ENCODE data around the gene CALML4. TPM values are rescaled to one million over a fixed set of nuclear protein-coding genes. Genes with fewer than 3 reads are reported as not detected.
"Not testable (repeated sequence)": the region's sequence is repeated elsewhere in the genome, so short reads cannot be mapped to it uniquely, and the experiment has no call there.

CALML4 gene
- total RNA-seq, 1 donor from 2014 or later, result 0.90 TPM

GRCh38 chr15:68183616-68184315 lies 21.4 kb downstream of the CALML4 start:
- no peak for DNase-seq (ENCODE audit: low spot score)
- Mint-ChIP-seq H3K27ac (ENCODE audit: unreplicated experiment) (peak overlapping the region; percentile 60), H3K4me1 (ENCODE audit: low read depth) (peaks cover 39% of the 10 kb centered on the region)

GRCh38 chr15:68177742-68178141 lies 27.4 kb downstream of the CALML4 start:
- Mint-ChIP-seq H3K27ac (ENCODE audit: unreplicated experiment) (peak overlapping the region; percentile 18), H3K36me3 (ENCODE audit: low read depth) (peaks cover 18% of the 10 kb centered on the region), H3K27me3 (ENCODE audit: low read depth) (no peaks in the 10 kb centered on the region), H3K4me3 (ENCODE audit: unreplicated experiment) (no peak overlapping the region), H3K9me3 (ENCODE audit: low read depth) (no peaks in the 10 kb centered on the region), H3K4me1 (ENCODE audit: low read depth) (peaks cover 17% of the 10 kb centered on the region)
- no peak for DNase-seq (ENCODE audit: low spot score)
- TF ChIP-seq CTCF (IDR thresholded peaks at IDR 0.05), result no peak

More at GRCh38 chr15:68183616-68184315, 21.4 kb downstream of the CALML4 start:
- Mint-ChIP-seq H3K4me3 (ENCODE audit: unreplicated experiment) (no peak overlapping the region), H3K36me3 (ENCODE audit: low read depth) (peaks cover 23% of the 10 kb centered on the region), H3K9me3 (ENCODE audit: low read depth) (no peaks in the 10 kb centered on the region), H3K27me3 (ENCODE audit: low read depth) (no peaks in the 10 kb centered on the region)
- TF ChIP-seq CTCF (IDR thresholded peaks at IDR 0.05), result no peak

- no peak overlapping the region for H3K27ac Mint-ChIP-seq (ENCODE audit: unreplicated experiment)
- no peak for DNase-seq (ENCODE audit: low spot score)
- peaks cover 17% of the 10 kb centered on the region for H3K4me1 Mint-ChIP-seq (ENCODE audit: low read depth)
- H3K27me3 Mint-ChIP-seq (ENCODE audit: low read depth), result no peaks in the 10 kb centered on the region
- no peaks in the 10 kb centered on the region for H3K9me3 Mint-ChIP-seq (ENCODE audit: low read depth)
- peaks cover 19% of the 10 kb centered on the region for H3K36me3 Mint-ChIP-seq (ENCODE audit: low read depth)
- no peak for TF ChIP-seq CTCF (IDR thresholded peaks at IDR 0.05)
- H3K4me3 Mint-ChIP-seq (ENCODE audit: unreplicated experiment), result no peak overlapping the region
Measured at GRCh38 chr15:68176601-68177000, 28.5 kb downstream of the CALML4 start.

GRCh38 chr15:68175526-68175925 lies 29.6 kb downstream of the CALML4 start:
- Mint-ChIP-seq H3K36me3 (ENCODE audit: low read depth) (peaks cover 13% of the 10 kb centered on the region), H3K27me3 (ENCODE audit: low read depth) (no peaks in the 10 kb centered on the region), H3K4me3 (ENCODE audit: unreplicated experiment) (no peak overlapping the region), H3K9me3 (ENCODE audit: low read depth) (no peaks in the 10 kb centered on the region), H3K4me1 (ENCODE audit: low read depth) (peaks cover 17% of the 10 kb centered on the region), H3K27ac (ENCODE audit: unreplicated experiment) (no peak overlapping the region)
- DNase-seq (ENCODE audit: low spot score), result no peak
- no peak for TF ChIP-seq CTCF (IDR thresholded peaks at IDR 0.05)

- peaks cover 9% of the 10 kb centered on the region for H3K4me1 Mint-ChIP-seq (ENCODE audit: low read depth)
- H3K27ac Mint-ChIP-seq (ENCODE audit: unreplicated experiment), result no peak overlapping the region
- no peaks in the 10 kb centered on the region for H3K27me3 Mint-ChIP-seq (ENCODE audit: low read depth)
Measured at GRCh38 chr15:68173119-68173518, 32.0 kb downstream of the CALML4 start.

GRCh38 chr15:68172037-68172436 lies 33.1 kb downstream of the CALML4 start:
- not testable (repeated sequence) for DNase-seq (ENCODE audit: low spot score); H3K27me3 Mint-ChIP-seq (ENCODE audit: low read depth); H3K4me1 Mint-ChIP-seq (ENCODE audit: low read depth); H3K27ac Mint-ChIP-seq (ENCODE audit: unreplicated experiment); H3K9me3 Mint-ChIP-seq (ENCODE audit: low read depth); H3K4me3 Mint-ChIP-seq (ENCODE audit: unreplicated experiment); H3K36me3 Mint-ChIP-seq (ENCODE audit: low read depth)

More at GRCh38 chr15:68173119-68173518, 32.0 kb downstream of the CALML4 start:
- TF ChIP-seq CTCF (IDR thresholded peaks at IDR 0.05), result no peak
- DNase-seq (ENCODE audit: low spot score), result no peak
- Mint-ChIP-seq H3K36me3 (ENCODE audit: low read depth) (peaks cover 13% of the 10 kb centered on the region), H3K4me3 (ENCODE audit: unreplicated experiment) (no peak overlapping the region), H3K9me3 (ENCODE audit: low read depth) (no peaks in the 10 kb centered on the region)
